ENCODE data around the gene RETREG1.

DNA sequence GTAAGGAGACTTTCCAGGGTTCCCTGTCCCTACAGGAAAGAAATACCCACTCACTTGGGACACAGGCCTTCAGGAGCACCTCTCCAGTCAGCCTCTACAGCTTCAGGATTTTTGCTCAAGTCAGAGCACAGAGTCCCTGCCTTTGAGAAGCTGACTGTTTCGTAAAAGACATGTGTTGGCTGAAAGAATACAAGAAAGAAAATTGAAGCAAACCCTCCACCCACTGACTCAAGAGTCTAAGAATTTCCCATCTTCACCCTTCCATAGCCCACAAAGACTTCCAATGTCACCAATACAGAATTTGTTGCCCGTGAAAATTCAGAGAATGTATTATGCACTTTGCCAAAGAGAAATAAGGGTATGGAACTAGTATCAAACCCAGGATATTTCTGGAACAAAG, 98.2 kb downstream of the RETREG1 start:
- TF ChIP-seq, protein P1, sequence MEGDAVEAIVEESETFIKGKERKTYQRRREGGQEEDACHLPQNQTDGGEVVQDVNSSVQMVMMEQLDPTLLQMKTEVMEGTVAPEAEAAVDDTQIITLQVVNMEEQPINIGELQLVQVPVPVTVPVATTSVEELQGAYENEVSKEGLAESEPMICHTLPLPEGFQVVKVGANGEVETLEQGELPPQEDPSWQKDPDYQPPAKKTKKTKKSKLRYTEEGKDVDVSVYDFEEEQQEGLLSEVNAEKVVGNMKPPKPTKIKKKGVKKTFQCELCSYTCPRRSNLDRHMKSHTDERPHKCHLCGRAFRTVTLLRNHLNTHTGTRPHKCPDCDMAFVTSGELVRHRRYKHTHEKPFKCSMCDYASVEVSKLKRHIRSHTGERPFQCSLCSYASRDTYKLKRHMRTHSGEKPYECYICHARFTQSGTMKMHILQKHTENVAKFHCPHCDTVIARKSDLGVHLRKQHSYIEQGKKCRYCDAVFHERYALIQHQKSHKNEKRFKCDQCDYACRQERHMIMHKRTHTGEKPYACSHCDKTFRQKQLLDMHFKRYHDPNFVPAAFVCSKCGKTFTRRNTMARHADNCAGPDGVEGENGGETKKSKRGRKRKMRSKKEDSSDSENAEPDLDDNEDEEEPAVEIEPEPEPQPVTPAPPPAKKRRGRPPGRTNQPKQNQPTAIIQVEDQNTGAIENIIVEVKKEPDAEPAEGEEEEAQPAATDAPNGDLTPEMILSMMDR (IDR thresholded peaks at IDR 0.05): no peak
- TF ChIP-seq, protein P2, sequence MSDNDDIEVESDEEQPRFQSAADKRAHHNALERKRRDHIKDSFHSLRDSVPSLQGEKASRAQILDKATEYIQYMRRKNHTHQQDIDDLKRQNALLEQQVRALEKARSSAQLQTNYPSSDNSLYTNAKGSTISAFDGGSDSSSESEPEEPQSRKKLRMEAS (IDR thresholded peaks at IDR 0.05; ENCODE audit: low read depth): no peak
- TF ChIP-seq TEAD4 (IDR thresholded peaks at IDR 0.05; ENCODE audit: borderline replicate concordance, insufficient read depth): no peak
- no peak for TF ChIP-seq SMC3 (IDR thresholded peaks at IDR 0.05; ENCODE audit: low read depth, low read length)
- no peak for TF ChIP-seq SIN3A (IDR thresholded peaks at IDR 0.05; ENCODE audit: borderline replicate concordance, low read depth, low read length)
- TF ChIP-seq RXRA (IDR thresholded peaks at IDR 0.05; ENCODE audit: borderline replicate concordance, low read depth): no peak
- no peak for TF ChIP-seq YY1 (IDR thresholded peaks at IDR 0.05; ENCODE audit: low read depth)
- TF ChIP-seq, protein P3, sequence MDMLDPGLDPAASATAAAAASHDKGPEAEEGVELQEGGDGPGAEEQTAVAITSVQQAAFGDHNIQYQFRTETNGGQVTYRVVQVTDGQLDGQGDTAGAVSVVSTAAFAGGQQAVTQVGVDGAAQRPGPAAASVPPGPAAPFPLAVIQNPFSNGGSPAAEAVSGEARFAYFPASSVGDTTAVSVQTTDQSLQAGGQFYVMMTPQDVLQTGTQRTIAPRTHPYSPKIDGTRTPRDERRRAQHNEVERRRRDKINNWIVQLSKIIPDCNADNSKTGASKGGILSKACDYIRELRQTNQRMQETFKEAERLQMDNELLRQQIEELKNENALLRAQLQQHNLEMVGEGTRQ (IDR thresholded peaks at IDR 0.05; ENCODE audit: borderline replicate concordance, low read depth, low read length): no peak
- no peak for TF ChIP-seq POLR2AphosphoS5 (IDR thresholded peaks at IDR 0.05; ENCODE audit: low read depth, low read length)
- TF ChIP-seq GABPA (IDR thresholded peaks at IDR 0.05; ENCODE audit: low read depth): no peak
- TF ChIP-seq RCOR1 (IDR thresholded peaks at IDR 0.05; ENCODE audit: low read length): no peak
- no peak for TF ChIP-seq TAF1 (IDR thresholded peaks at IDR 0.05; ENCODE audit: borderline replicate concordance, low read depth, low read length)
- TF ChIP-seq, protein P4, sequence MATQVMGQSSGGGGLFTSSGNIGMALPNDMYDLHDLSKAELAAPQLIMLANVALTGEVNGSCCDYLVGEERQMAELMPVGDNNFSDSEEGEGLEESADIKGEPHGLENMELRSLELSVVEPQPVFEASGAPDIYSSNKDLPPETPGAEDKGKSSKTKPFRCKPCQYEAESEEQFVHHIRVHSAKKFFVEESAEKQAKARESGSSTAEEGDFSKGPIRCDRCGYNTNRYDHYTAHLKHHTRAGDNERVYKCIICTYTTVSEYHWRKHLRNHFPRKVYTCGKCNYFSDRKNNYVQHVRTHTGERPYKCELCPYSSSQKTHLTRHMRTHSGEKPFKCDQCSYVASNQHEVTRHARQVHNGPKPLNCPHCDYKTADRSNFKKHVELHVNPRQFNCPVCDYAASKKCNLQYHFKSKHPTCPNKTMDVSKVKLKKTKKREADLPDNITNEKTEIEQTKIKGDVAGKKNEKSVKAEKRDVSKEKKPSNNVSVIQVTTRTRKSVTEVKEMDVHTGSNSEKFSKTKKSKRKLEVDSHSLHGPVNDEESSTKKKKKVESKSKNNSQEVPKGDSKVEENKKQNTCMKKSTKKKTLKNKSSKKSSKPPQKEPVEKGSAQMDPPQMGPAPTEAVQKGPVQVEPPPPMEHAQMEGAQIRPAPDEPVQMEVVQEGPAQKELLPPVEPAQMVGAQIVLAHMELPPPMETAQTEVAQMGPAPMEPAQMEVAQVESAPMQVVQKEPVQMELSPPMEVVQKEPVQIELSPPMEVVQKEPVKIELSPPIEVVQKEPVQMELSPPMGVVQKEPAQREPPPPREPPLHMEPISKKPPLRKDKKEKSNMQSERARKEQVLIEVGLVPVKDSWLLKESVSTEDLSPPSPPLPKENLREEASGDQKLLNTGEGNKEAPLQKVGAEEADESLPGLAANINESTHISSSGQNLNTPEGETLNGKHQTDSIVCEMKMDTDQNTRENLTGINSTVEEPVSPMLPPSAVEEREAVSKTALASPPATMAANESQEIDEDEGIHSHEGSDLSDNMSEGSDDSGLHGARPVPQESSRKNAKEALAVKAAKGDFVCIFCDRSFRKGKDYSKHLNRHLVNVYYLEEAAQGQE (IDR thresholded peaks at IDR 0.05; ENCODE audit: low read depth, low read length): no peak
- TF ChIP-seq, protein P5, sequence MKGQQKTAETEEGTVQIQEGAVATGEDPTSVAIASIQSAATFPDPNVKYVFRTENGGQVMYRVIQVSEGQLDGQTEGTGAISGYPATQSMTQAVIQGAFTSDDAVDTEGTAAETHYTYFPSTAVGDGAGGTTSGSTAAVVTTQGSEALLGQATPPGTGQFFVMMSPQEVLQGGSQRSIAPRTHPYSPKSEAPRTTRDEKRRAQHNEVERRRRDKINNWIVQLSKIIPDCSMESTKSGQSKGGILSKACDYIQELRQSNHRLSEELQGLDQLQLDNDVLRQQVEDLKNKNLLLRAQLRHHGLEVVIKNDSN (IDR thresholded peaks at IDR 0.05; ENCODE audit: borderline replicate concordance, low read depth): no peak

All from SK-N-SH (cell line).